Ectodermal cell (in vitro differentiated cells): Measurements from ENCODE around the gene SEC14L1.

ENCODE experiments used
- H3K27ac ChIP-seq: 2 replicates; pipeline ENCODE4 v1.7.0; 2013; ENCODE audit warnings: mild to moderate bottlenecking, low read depth, low read length; ENCODE audit not compliant: insufficient read depth, poor library complexity, severe bottlenecking
- H3K27me3 ChIP-seq: 2 replicates; pipeline ENCODE4 v1.7.0; 2013; ENCODE audit warnings: mild to moderate bottlenecking, low read length; ENCODE audit not compliant: insufficient read depth, control insufficient read depth, poor library complexity, severe bottlenecking
- H3K36me3 ChIP-seq: one replicate; pipeline ENCODE4 v1.7.0; 2013; ENCODE audit warnings: low read length; ENCODE audit not compliant: control insufficient read depth, insufficient read depth
- H3K4me1 ChIP-seq: one replicate; pipeline ENCODE4 v1.7.0; 2013; ENCODE audit warnings: low read length; ENCODE audit not compliant: control insufficient read depth, insufficient read depth
- H3K4me3 ChIP-seq: 2 replicates; pipeline ENCODE4 v1.7.0; 2013; ENCODE audit warnings: low read depth, low read length, control low read depth; ENCODE audit not compliant: insufficient read depth
- H3K9me3 ChIP-seq: 2 replicates; pipeline ENCODE4 v1.7.0; 2013; ENCODE audit warnings: mild to moderate bottlenecking, low read length, moderate library complexity; ENCODE audit not compliant: control insufficient read depth
- WGBS, 2 experiments: methylation state at CpG; one replicate each; pipeline ENCODE4 v1.1.7; 2013; ENCODE audit warnings: missing lambda C conversion rate in 2 of 2; 5-methylcytosine and 5-hydroxymethylcytosine counted together

SEC14L1 gene

GRCh38 chr17:77257596-77258458, 117.1 kb downstream of the SEC14L1 start:
- Histone ChIP-seq H3K27ac (no peak overlapping the region), H3K27me3 (no peaks in the 10 kb centered on the region), H3K4me1 (peaks cover 4% of the 10 kb centered on the region), H3K9me3 (no peaks in the 10 kb centered on the region), H3K4me3 (no peak overlapping the region), H3K36me3 (no peaks in the 10 kb centered on the region)
- 94% methylated on average over 27 of the region's 27 CpGs for WGBS, 2 experiments

GRCh38 chr17:77258638-77259037, 117.9 kb downstream of the SEC14L1 start:
- Histone ChIP-seq H3K4me3 (no peak overlapping the region), H3K27me3 (no peaks in the 10 kb centered on the region), H3K36me3 (no peaks in the 10 kb centered on the region), H3K9me3 (no peaks in the 10 kb centered on the region), H3K4me1 (peaks cover 4% of the 10 kb centered on the region), H3K27ac (no peak overlapping the region)
- 85 to 86% methylated on average over 12 of the region's 12 CpGs for WGBS, 2 experiments

GRCh38 chr17:77264617-77265230, 124.0 kb downstream of the SEC14L1 start:
- no peaks in the 10 kb centered on the region for H3K4me1 ChIP-seq
- no peaks in the 10 kb centered on the region for H3K27me3 ChIP-seq
- 79 to 80% methylated on average over 22 of the region's 22 CpGs for WGBS, 2 experiments
- no peak overlapping the region for H3K4me3 ChIP-seq
- no peaks in the 10 kb centered on the region for H3K36me3 ChIP-seq
- no peak overlapping the region for H3K27ac ChIP-seq
- H3K9me3 ChIP-seq: no peaks in the 10 kb centered on the region

DNA sequence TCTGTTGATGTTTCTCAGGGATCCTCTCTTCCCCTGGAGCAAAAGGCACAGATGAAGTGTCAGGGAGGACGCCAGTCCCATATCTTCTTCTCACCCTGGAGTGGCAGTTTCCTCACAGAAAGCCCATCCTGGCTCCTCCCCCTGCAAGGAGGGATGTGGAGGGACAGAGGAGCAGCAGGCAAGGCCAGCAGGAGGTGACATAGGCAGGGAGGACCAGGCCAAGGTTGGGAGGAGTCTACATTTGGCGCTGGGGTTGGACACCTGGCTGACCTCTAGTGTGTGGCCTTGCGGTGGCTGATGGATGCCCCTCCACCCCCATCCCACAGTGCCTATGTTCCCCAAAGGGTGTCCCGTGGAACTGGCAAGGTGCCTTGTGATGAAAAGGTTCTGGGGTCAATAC, 125.4 kb downstream of the SEC14L1 start:
- Histone ChIP-seq H3K4me1 (no peaks in the 10 kb centered on the region), H3K27ac (no peak overlapping the region), H3K36me3 (no peaks in the 10 kb centered on the region), H3K27me3 (no peaks in the 10 kb centered on the region), H3K9me3 (no peaks in the 10 kb centered on the region), H3K4me3 (no peak overlapping the region)
- 89 to 94% methylated on average over 4 of the region's 4 CpGs for WGBS, 2 experiments
